HepG2 (cell line): ENCODE data around the gene MRPS35. TPM values are rescaled to one million over a fixed set of nuclear protein-coding genes. Genes with fewer than 3 reads are reported as not detected.

Experiments
- ATAC-seq: fragments of 200-7000 bp; cut with Tn5 transposase; 3 replicates; pipeline ENCODE4 v1.9.1; 2020; ENCODE audit warnings: mild to moderate bottlenecking, moderate library complexity
- BruUV-seq: library from RNA; stranded (reverse); fragments of 400-500 nt; replicated peaks from 2 replicates; lab custom pipeline; 2021; lab: Mats Ljungman, UMichigan
- CTCF ChIA-PET: fragments of 300-600 bp; formaldehyde crosslinking; extraction: SDS; loops from one replicate; lab custom pipeline; 2021; ENCODE audit warnings: low total read pairs, inconsistent platforms, low intra/inter-chr PET ratio; lab: Yijun Ruan, JAX
- POLR2A ChIA-PET: fragments of 350-600 bp; sonication (Branson Sonifier 250); formaldehyde crosslinking; loops from one replicate; lab custom pipeline; 2020; ENCODE audit warnings: antibody characterized with exemption, inconsistent platforms; lab: Yijun Ruan, JAX
- DNase-seq: peaks from one replicate; pipeline ENCODE4 v3.0.0-alpha.2; 2015; ENCODE audit warnings: low spot score
- FAIRE-seq: peaks from 3 replicates; lab custom pipeline; 2011; peaks lifted over from hg19 to GRCh38; lab: Jason Lieb, UNC
- H2AFZ ChIP-seq: one replicate; pipeline ENCODE4 v1.6.1; 2011; ENCODE audit warnings: low read length, inconsistent platforms
- H3K27ac ChIP-seq: fragments of 300-600 bp; 3 replicates; pipeline ENCODE4 v1.8.0; 2011; ENCODE audit warnings: mixed run types, mild to moderate bottlenecking, mixed read lengths, low read length, inconsistent platforms; ENCODE audit not compliant: insufficient read depth; ENCODE audit errors: extremely low read length
- H3K27me3 ChIP-seq, 2 experiments: fragments of 200-600 bp in 1 of 2; 2 replicates in 1 of 2; 3 replicates in 1 of 2; pipeline versions ENCODE4 v1.6.0 to v1.8.0; 2011; ENCODE audit warnings: low read length in 2 of 2, mild to moderate bottlenecking in 2 of 2, moderate library complexity in 2 of 2, inconsistent platforms in 1 of 2; ENCODE audit not compliant: insufficient read depth in 2 of 2, control insufficient read depth in 1 of 2
- H3K36me3 ChIP-seq, 2 experiments: fragments of 200-600 bp in 1 of 2; replicated peaks in 1 of 2; 2 replicates in 1 of 2; 3 replicates in 1 of 2; pipeline versions ENCODE4 v1.5.1 to v1.8.0; 2011; ENCODE audit warnings: low read length in 2 of 2, inconsistent platforms in 1 of 2; ENCODE audit not compliant: insufficient read depth in 2 of 2, control insufficient read depth in 1 of 2
- H3K4me1 ChIP-seq: 2 replicates; pipeline ENCODE4 v1.5.1; 2012; ENCODE audit warnings: low read length, inconsistent platforms; ENCODE audit not compliant: insufficient read depth
- H3K4me2 ChIP-seq: 2 replicates; pipeline ENCODE4 v1.6.0; 2011; ENCODE audit warnings: low read depth, low read length, inconsistent platforms
- H3K4me3 ChIP-seq, 3 experiments: fragments of 200-600 bp in 1 of 3; sonication (generic), shearing (Covaris generic) in 1 of 3; replicated peaks in 1 of 3; 2 replicates each; pipeline ENCODE4 v1.5.1; 2011 to 2016; ENCODE audit warnings: low read length in 3 of 3, inconsistent platforms in 2 of 3, low read depth in 2 of 3, mild to moderate bottlenecking in 2 of 3, control low read depth in 1 of 3, mixed read lengths in 1 of 3; ENCODE audit not compliant: insufficient read depth in 1 of 3
- H3K79me2 ChIP-seq: one replicate; pipeline ENCODE4 v1.6.1; 2011; ENCODE audit warnings: low read length, inconsistent platforms; ENCODE audit not compliant: insufficient read depth
- H3K9ac ChIP-seq: 2 replicates; pipeline ENCODE4 v1.6.0; 2011; ENCODE audit warnings: mild to moderate bottlenecking, low read depth, low read length, inconsistent platforms; ENCODE audit not compliant: insufficient read depth
- H3K9me3 ChIP-seq: 2 replicates; pipeline ENCODE4 v1.5.1; 2012; ENCODE audit warnings: mild to moderate bottlenecking, low read length
- H4K20me1 ChIP-seq: 2 replicates; pipeline ENCODE4 v1.6.0; 2011; ENCODE audit warnings: inconsistent platforms, mild to moderate bottlenecking, low read length, moderate library complexity; ENCODE audit not compliant: insufficient read depth
- ATF5 ChIP-seq: sonication (generic); formaldehyde crosslinking; IDR thresholded peaks from 2 replicates; pipeline ENCODE4 v1.4.0; 2020; ENCODE audit warnings: mild to moderate bottlenecking, low read depth, missing genetic modification reagents
- BRCA1 ChIP-seq: sonication (generic); formaldehyde crosslinking; IDR thresholded peaks from 2 replicates; pipeline ENCODE4 v1.4.0; 2020; ENCODE audit warnings: missing genetic modification reagents
- GTF3A ChIP-seq: sonication (generic); formaldehyde crosslinking; conservative IDR thresholded peaks from 2 replicates; pipeline ENCODE4 v1.4.0; 2020; ENCODE audit warnings: mild to moderate bottlenecking, missing genetic modification reagents
- HNF4G ChIP-seq, 2 experiments: sonication (generic) in 1 of 2; formaldehyde crosslinking in 1 of 2; IDR thresholded peaks; 2 replicates each; pipeline versions ENCODE4 v1.4.0 to v1.6.1; 2011 to 2020; ENCODE audit warnings: borderline replicate concordance in 2 of 2, low read depth in 2 of 2, mild to moderate bottlenecking in 2 of 2, low read length in 1 of 2, missing genetic modification reagents in 1 of 2, moderate library complexity in 1 of 2
- KMT2B ChIP-seq: IDR thresholded peaks from 2 replicates; pipeline ENCODE4 v1.6.1; 2016; ENCODE audit warnings: missing genetic modification reagents, missing compliant biosample characterization
- MAFK ChIP-seq, 2 experiments: IDR thresholded peaks in 1 of 2; conservative IDR thresholded peaks in 1 of 2; 2 replicates each; pipeline ENCODE4 v1.6.1; 2011; ENCODE audit warnings: improper control_type of control experiment in 2 of 2, low read length in 2 of 2
- POGZ ChIP-seq: sonication (generic); formaldehyde crosslinking; IDR thresholded peaks from 2 replicates; pipeline ENCODE4 v1.4.0; 2020; ENCODE audit warnings: mild to moderate bottlenecking, missing genetic modification reagents
- TSC22D2 ChIP-seq: sonication (generic); formaldehyde crosslinking; IDR thresholded peaks from 2 replicates; pipeline ENCODE4 v1.5.1; 2020; ENCODE audit warnings: missing genetic modification reagents, mild to moderate bottlenecking, borderline replicate concordance
- ZNF280B ChIP-seq: sonication (generic); formaldehyde crosslinking; IDR thresholded peaks from 2 replicates; pipeline ENCODE4 v1.5.0; 2020; ENCODE audit warnings: missing genetic modification reagents, mild to moderate bottlenecking, borderline replicate concordance
- ZNF564 ChIP-seq: sonication (generic); formaldehyde crosslinking; IDR thresholded peaks from 2 replicates; pipeline ENCODE4 v1.8.1; 2023; ENCODE audit warnings: mild to moderate bottlenecking, missing genetic modification reagents
- ZSCAN12 ChIP-seq: sonication (generic); formaldehyde crosslinking; IDR thresholded peaks from 2 replicates; pipeline ENCODE4 v1.9.0; 2021; ENCODE audit warnings: mild to moderate bottlenecking, missing genetic modification reagents
- WGBS: methylation state at CpG from one replicate; pipeline ENCODE4 v1.1.6; 2017; ENCODE audit warnings: low lambda C conversion rate; 5-methylcytosine and 5-hydroxymethylcytosine counted together
- in situ Hi-C: cut with HindIII; loops from 2 replicates; pipeline ENCODE4 v1.10.0; 2017; ENCODE audit warnings: low pct_unique_long_range_greater_than_20kb; ENCODE audit not compliant: extremely low pct_ligation_motif_present
- intact Hi-C: fragments of 100-400 bp; cut with micrococcal nuclease; formaldehyde crosslinking; loops from one replicate; pipeline ENCODE4 v1.10.0; 2022; ENCODE audit not compliant: unreplicated experiment
- polyA plus RNA-seq, 8 experiments: library from polyadenylated mRNA; depleted of rRNA in 3 of 8; stranded (reverse) in 7 of 8; unstranded in 1 of 8; fragments of >200 nt; fragmentation: Illumina TruSeq in 4 of 8; extraction: Trizol in 4 of 8; gene quantifications; 2 replicates each; pipeline versions ENCODE4 v1.2.1 to v1.2.3, GENCODE V29; 2011 to 2016; ENCODE audit warnings: low read depth in 4 of 8, missing spikeins in 1 of 8, mixed read lengths in 1 of 8; ENCODE audit not compliant: insufficient read depth in 1 of 8
- total RNA-seq, 5 experiments: library from RNA; depleted of rRNA; stranded (reverse); fragments of >200 nt; fragmentation: Illumina TruSeq; extraction: Trizol; gene quantifications; 2 replicates each; pipeline ENCODE4 v1.2.3, GENCODE V29; 2016; ENCODE audit warnings: low read depth in 1 of 5

Gene MRPS35
- total and polyA plus RNA-seq, 2 of the 13 experiments (the other 11 are each of a cell fraction or from before 2014, with no cell fraction given), result 63.4 to 104 TPM

- TF ChIP-seq MAFK (conservative IDR thresholded peaks at IDR 0.05 in 1 of 2, IDR thresholded peaks at IDR 0.05 in 1 of 2; ENCODE audit: low read length in 2 of 2), result peak; percentile 34 to 47
- TF ChIP-seq ZNF564 (CRISPR knock-in tag), result no peak
- Histone ChIP-seq H3K27ac (no peak overlapping the region), H3K9me3 (no peaks in the 10 kb centered on the region), H3K4me2 (no peak overlapping the region), H3K9ac (no peak overlapping the region), H3K36me3 (peaks cover 5 to 14% of the 10 kb centered on the region in 2 experiments; a peak in 4 of 5 replicates), H3K79me2 (no peaks in the 10 kb centered on the region), H3K4me3 (no peak overlapping the region), H4K20me1 (no peaks in the 10 kb centered on the region), H3K27me3 (no peaks in the 10 kb centered on the region), H2AFZ (no peak overlapping the region), H3K4me1 (peaks cover 18% of the 10 kb centered on the region)
- ChIA-PET CTCF (no interaction called here), POLR2A (no interaction called here)
- no peak for ATAC-seq
- no TSS peak for BruUV-seq
- intact Hi-C loops (no loop called here), in situ Hi-C loops (no loop called here)
- no peak for DNase-seq
- no peak for FAIRE-seq
- 97% methylated on average over 5 of the region's 6 CpGs for WGBS
Measured at GRCh38 chr12:27667540-27667939, 43.1 kb upstream of the MRPS35 start.

GRCh38 chr12:27672051-27672450 is 38.6 kb upstream of the MRPS35 start:
- POLR2A ChIA-PET, result no interaction called here
- Histone ChIP-seq H3K27ac (no peak overlapping the region), H3K4me1 (peaks cover 4% of the 10 kb centered on the region), H3K9ac (no peak overlapping the region), H3K36me3 (peaks cover 9 to 20% of the 10 kb centered on the region in 2 experiments; a peak in 4 of 5 replicates), H3K4me3 (no peak overlapping the region), H4K20me1 (no peaks in the 10 kb centered on the region), H3K27me3 (no peaks in the 10 kb centered on the region), H3K4me2 (no peak overlapping the region), H2AFZ (no peak overlapping the region), H3K79me2 (no peaks in the 10 kb centered on the region), H3K9me3 (no peaks in the 10 kb centered on the region)
- no peak for ATAC-seq
- CTCF ChIA-PET, result no interaction called here
- intact Hi-C loops, result no loop called here
- no TSS peak for BruUV-seq
- FAIRE-seq, result no peak
- DNase-seq, result no peak
- WGBS, result 93% methylated on average over 4 of the region's 4 CpGs
- in situ Hi-C loops, result no loop called here
- TF ChIP-seq ZNF280B (CRISPR knock-in tag) (no peak), ATF5 (CRISPR knock-in tag) (no peak), BRCA1 (no peak), GTF3A (CRISPR knock-in tag) (no peak), TSC22D2 (no peak), HNF4G (IDR thresholded peaks at IDR 0.05; ENCODE audit: borderline replicate concordance, low read depth, low read length) (no peak), HNF4G (CRISPR knock-in tag; IDR thresholded peaks at IDR 0.05; ENCODE audit: borderline replicate concordance, low read depth) (no peak), ZSCAN12 (CRISPR knock-in tag) (no peak), POGZ (CRISPR knock-in tag) (no peak), KMT2B (CRISPR knock-in tag) (no peak)
